Thoracic aorta (tissue), 2 donors: ENCODE measurements around the gene CENPB. TPM values are rescaled to one million over a fixed set of nuclear protein-coding genes. Genes with fewer than 3 reads are reported as not detected.

Experiments
- ATAC-seq: fragments of 150-250 bp; one replicate; pipeline ENCODE4 v1.8.0; 2017; ENCODE audit warnings: low read depth; ENCODE audit not compliant: insufficient number of reproducible peaks, low FRiP score
- DNase-seq: peaks from one replicate; pipeline ENCODE4 v3.0.0-alpha.2; 2020; ENCODE audit warnings: low spot score
- H3K27ac ChIP-seq, 2 donors: fragments of 200-600 bp; sonication (generic); 1 replicate in 1 of 2; 2 replicates in 1 of 2; pipeline ENCODE4 v1.5.1; 2016; ENCODE audit warnings: mild to moderate bottlenecking in 2 of 2, moderate library complexity in 2 of 2
- H3K27me3 ChIP-seq: fragments of 200-600 bp; sonication (generic); replicated peaks from 2 replicates; pipeline ENCODE4 v1.6.0; 2016; ENCODE audit warnings: mild to moderate bottlenecking; ENCODE audit not compliant: insufficient read depth
- H3K36me3 ChIP-seq: fragments of 200-600 bp; sonication (generic); one replicate; pipeline ENCODE4 v1.5.1; 2016
- H3K4me1 ChIP-seq, 2 donors: fragments of 200-600 bp; sonication (generic); 1 replicate in 1 of 2; 2 replicates in 1 of 2; pipeline versions ENCODE4 v1.5.1 to v1.6.0; 2016; ENCODE audit warnings: low read depth in 2 of 2, mild to moderate bottlenecking in 1 of 2; ENCODE audit not compliant: control insufficient read depth in 1 of 2
- H3K4me3 ChIP-seq: fragments of 200-600 bp; sonication (generic); 2 replicates; pipeline ENCODE4 v1.5.1; 2016; ENCODE audit warnings: mild to moderate bottlenecking
- H3K9me3 ChIP-seq: fragments of 200-600 bp; sonication (generic); 2 replicates; pipeline ENCODE4 v1.5.1; 2016
- total RNA-seq, 2 donors: library from RNA; depleted of rRNA; stranded (reverse); fragments of >200 nt; gene quantifications; one replicate each; pipeline versions ENCODE4 v1.1.0 to v1.2.3, GENCODE V29; 2016
- TF ChIP-seq, protein P1 (sequence below): fragments of 200-600 bp; sonication (generic); IDR thresholded peaks from one replicate; pipeline ENCODE4 v1.5.1; 2019; ENCODE audit warnings: antibody characterized with exemption

CENPB gene
- total RNA-seq, 2 donors from 2014 or later: 97.2 to 114 TPM

DNA sequence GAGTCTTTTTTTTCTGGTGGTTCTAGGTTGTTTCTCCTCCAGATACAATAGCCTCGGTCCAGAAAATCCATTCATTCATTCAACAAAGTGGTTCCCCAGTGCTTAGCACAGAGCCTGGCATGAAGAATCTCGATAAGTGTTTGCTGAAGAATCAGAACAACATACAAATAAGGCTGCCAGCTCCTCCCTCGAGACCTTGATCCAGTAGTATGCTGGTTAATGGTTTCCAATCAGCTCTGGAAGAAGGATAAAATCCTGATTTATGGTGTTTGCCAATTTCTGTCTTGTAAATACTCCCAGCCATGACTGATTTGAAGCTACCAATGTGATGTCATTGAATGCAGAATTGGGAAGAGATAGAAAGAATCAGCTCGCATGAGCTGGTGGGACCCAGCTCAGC is 50.8 kb downstream of the CENPB start:
- no peaks in the 10 kb centered on the region for H3K4me1 ChIP-seq
- no peaks in the 10 kb centered on the region for H3K27me3 ChIP-seq

DNA sequence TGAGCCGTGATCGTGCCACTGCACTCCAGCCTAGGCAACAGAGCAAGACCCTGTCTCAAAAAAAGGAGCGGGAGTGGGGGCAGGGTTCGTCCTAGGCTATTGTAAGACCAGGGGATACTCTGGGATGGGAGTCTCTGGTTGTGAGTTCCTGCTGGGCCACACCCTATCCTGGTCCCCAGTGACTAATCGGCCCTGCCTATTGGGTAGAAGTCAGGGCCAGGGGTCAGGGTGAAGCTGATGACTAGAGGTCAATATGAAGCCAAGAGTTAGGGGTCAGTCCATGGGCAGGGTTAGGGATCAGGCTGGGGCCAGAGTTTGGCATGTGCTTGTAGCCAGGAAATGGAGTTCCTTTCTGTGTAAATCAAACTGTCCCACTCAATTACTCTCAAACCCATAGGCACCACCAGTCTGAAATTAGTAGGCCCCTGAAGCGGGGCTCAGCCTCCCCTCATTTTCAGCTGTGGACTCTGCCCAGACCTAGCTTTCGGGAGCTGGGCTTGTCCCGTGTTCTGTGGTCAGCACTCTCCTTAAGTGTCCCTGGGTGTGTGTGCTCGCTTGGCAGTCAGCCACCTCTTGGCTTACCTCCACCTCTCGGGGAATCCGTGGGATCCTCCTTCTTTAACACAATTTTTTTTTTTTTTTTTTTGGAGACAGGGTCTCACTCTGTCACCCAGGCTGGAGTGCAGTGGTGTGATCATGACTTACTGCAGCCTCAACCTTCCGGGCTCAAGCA is 52.3 kb downstream of the CENPB start:
- no peaks in the 10 kb centered on the region for H3K27me3 ChIP-seq
- no peak overlapping the region for H3K4me3 ChIP-seq
- DNase-seq (no peak), ATAC-seq (no peak)
- H3K9me3 ChIP-seq: no peaks in the 10 kb centered on the region
- H3K27ac ChIP-seq: no peak overlapping the region
- no peaks in the 10 kb centered on the region for H3K36me3 ChIP-seq
- no peaks in the 10 kb centered on the region for H3K4me1 ChIP-seq
- TF ChIP-seq, protein P1, sequence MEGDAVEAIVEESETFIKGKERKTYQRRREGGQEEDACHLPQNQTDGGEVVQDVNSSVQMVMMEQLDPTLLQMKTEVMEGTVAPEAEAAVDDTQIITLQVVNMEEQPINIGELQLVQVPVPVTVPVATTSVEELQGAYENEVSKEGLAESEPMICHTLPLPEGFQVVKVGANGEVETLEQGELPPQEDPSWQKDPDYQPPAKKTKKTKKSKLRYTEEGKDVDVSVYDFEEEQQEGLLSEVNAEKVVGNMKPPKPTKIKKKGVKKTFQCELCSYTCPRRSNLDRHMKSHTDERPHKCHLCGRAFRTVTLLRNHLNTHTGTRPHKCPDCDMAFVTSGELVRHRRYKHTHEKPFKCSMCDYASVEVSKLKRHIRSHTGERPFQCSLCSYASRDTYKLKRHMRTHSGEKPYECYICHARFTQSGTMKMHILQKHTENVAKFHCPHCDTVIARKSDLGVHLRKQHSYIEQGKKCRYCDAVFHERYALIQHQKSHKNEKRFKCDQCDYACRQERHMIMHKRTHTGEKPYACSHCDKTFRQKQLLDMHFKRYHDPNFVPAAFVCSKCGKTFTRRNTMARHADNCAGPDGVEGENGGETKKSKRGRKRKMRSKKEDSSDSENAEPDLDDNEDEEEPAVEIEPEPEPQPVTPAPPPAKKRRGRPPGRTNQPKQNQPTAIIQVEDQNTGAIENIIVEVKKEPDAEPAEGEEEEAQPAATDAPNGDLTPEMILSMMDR: no peak

More for the DNA sequence above, 50.8 kb downstream of the CENPB start:
- TF ChIP-seq, protein P1: no peak
- DNase-seq (no peak), ATAC-seq (no peak)
- Histone ChIP-seq H3K9me3 (no peaks in the 10 kb centered on the region), H3K4me3 (no peak overlapping the region), H3K27ac (no peak overlapping the region), H3K36me3 (no peaks in the 10 kb centered on the region)

Other genes starting within 250 kb of the CENPB start
- gene GFRA4, start 123.3 kb downstream of the CENPB start, total RNA-seq: not detected
- 100 to 1,000 TPM; 113 to 177 TPM for gene ADAM33, start 104.7 kb downstream of the CENPB start, total RNA-seq
- 10 to 100 TPM; 12.2 to 45.5 TPM for gene SIGLEC1, start 74.1 kb downstream of the CENPB start, total RNA-seq
- 1 to 10 TPM; 4.6 to 6.5 TPM for gene HSPA12B, start 54.1 kb downstream of the CENPB start, total RNA-seq
- gene ADISSP, start 19.0 kb downstream of the CENPB start, total RNA-seq: 10 to 100 TPM in 1 of 2 donors, 1 to 10 TPM in 1; 7.8 to 20.4 TPM
- under 1 TPM in 1 of 2 donors, not detected in 1; 0.27 TPM for gene SPEF1, start 5.3 kb downstream of the CENPB start, total RNA-seq
- 10 to 100 TPM; 28.4 to 41.8 TPM for gene CDC25B, start 9.6 kb upstream of the CENPB start, total RNA-seq
- 10 to 100 TPM; 12.3 to 18.0 TPM for gene AP5S1, start 33.8 kb upstream of the CENPB start, total RNA-seq
- gene MAVS, start 60.1 kb upstream of the CENPB start, total RNA-seq: 10 to 100 TPM; 35.2 to 42.1 TPM
- 100 to 1,000 TPM in 1 of 2 donors, 10 to 100 TPM in 1; 58.3 to 113 TPM for gene PANK2, start 102.6 kb upstream of the CENPB start, total RNA-seq
- 10 to 100 TPM; 34.0 to 73.4 TPM for gene RNF24, start 228.8 kb upstream of the CENPB start, total RNA-seq